ENCODE results near the gene SALL3. TPM values are rescaled to one million over a fixed set of nuclear protein-coding genes. Genes with fewer than 3 reads are reported as not detected.

SALL3 gene
- total and polyA plus RNA-seq, 2 of the 13 experiments (the other 11 are each of a cell fraction or from before 2014, with no cell fraction given): not detected

DNA sequence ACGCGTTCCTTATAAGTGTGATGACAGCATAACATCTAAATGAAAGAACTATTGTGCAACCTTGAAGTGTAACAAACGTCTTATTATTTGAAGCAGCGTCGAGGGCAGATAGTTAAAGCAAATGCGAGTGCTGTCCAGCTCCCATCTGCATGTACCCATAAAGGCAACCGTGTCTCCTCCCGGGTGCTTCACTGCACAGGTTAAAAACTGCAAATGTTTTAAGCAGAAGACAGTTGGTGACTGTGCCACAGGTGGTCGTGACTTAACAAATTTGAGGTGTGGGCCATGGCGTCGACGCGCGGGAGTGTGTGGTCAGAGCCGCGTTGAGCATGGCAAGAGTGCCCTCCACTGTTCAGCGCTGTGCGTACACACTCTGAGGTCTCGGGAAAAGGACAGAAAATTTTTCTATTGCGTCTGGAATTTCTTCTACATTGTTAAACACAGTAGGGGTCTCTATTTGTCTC lies 6.4 kb downstream of the SALL3 start:
- ATAC-seq (peak; percentile 92), FAIRE-seq (peak; percentile 49), DNase-seq (ENCODE audit: low spot score) (peak; percentile 17)
- no peaks in the 10 kb centered on the region for H3K36me3 ChIP-seq (replicated peaks in 1 of 2; ENCODE audit: control insufficient read depth in 1 of 2, insufficient read depth in 2 of 2, low read length in 2 of 2)
- H3K4me1 ChIP-seq (ENCODE audit: insufficient read depth, low read length): no peaks in the 10 kb centered on the region
- no TSS peak for BruUV-seq (replicated peaks)
- H4K20me1 ChIP-seq (ENCODE audit: insufficient read depth, low read length): no peaks in the 10 kb centered on the region
- H3K27me3 ChIP-seq (ENCODE audit: control insufficient read depth in 1 of 2, insufficient read depth in 2 of 2, low read length in 2 of 2): peaks cover 0 to 9% of the 10 kb centered on the region in 2 experiments
- no peak overlapping the region for H2AFZ ChIP-seq (ENCODE audit: low read length)
- ChIA-PET POLR2A (no interaction called here), CTCF (ENCODE audit: low intra/inter-chr PET ratio, low total read pairs) (interaction anchor here (0.6 to 1.5 kb wide), 3 partner anchors 326 to 1086 kb away, joined by 3 read pairs; no protein-coding TSS in a partner anchor)
- intact Hi-C loops (cut with micrococcal nuclease; ENCODE audit: unreplicated experiment): loop anchor here (2.0 kb wide), 1 partner anchor 327 kb away; no protein-coding TSS in a partner anchor
- no peaks in the 10 kb centered on the region for H3K9me3 ChIP-seq (ENCODE audit: low read length)
- in situ Hi-C loops (cut with HindIII; ENCODE audit: extremely low pct_ligation_motif_present, low pct_unique_long_range_greater_than_20kb): loop anchor here (10.0 to 25.0 kb wide), 3 partner anchors 324 to 1221 kb away; no protein-coding TSS in a partner anchor
- no peak overlapping the region for H3K27ac ChIP-seq (ENCODE audit: extremely low read length, insufficient read depth, low read length)
- no peak overlapping the region for H3K4me2 ChIP-seq (ENCODE audit: low read depth, low read length)
- no peaks in the 10 kb centered on the region for H3K79me2 ChIP-seq (ENCODE audit: insufficient read depth, low read length)
- 28% methylated on average over 10 of the region's 20 CpGs for WGBS (ENCODE audit: low lambda C conversion rate)
- H3K9ac ChIP-seq (ENCODE audit: insufficient read depth, low read depth, low read length): no peak overlapping the region
- H3K4me3 ChIP-seq (replicated peaks in 1 of 3; ENCODE audit: insufficient read depth in 1 of 3, low read depth in 2 of 3, low read length in 3 of 3): no peak overlapping the region
- TF ChIP-seq KAT2B (IDR thresholded peaks at IDR 0.05; ENCODE audit: borderline replicate concordance, low read depth, low read length) (no peak), POLR2A (IDR thresholded peaks at IDR 0.05; ENCODE audit: insufficient read depth in 1 of 2, low read depth in 2 of 2, low read length in 2 of 2) (no peak), PAWR (CRISPR knock-in tag; IDR thresholded peaks at IDR 0.05; ENCODE audit: borderline replicate concordance) (no peak), FOXA1 (IDR thresholded peaks at IDR 0.05) (no peak), FOXA1 (CRISPR knock-in tag; IDR thresholded peaks at IDR 0.05) (0 out of 2 replicates have a peak, but pooled peaks have one; percentile 8), IRX3 (CRISPR knock-in tag; IDR thresholded peaks at IDR 0.05; ENCODE audit: borderline replicate concordance, low read depth) (no peak), HNF4A (CRISPR knock-in tag; IDR thresholded peaks at IDR 0.05) (no peak), YEATS4 (CRISPR knock-in tag; IDR thresholded peaks at IDR 0.05; ENCODE audit: borderline replicate concordance) (no peak), ASH2L (IDR thresholded peaks at IDR 0.05; ENCODE audit: insufficient read length, low read depth, low read length) (no peak), KLF9 (CRISPR knock-in tag; IDR thresholded peaks at IDR 0.05; ENCODE audit: low read depth) (no peak), KDM2A (CRISPR knock-in tag; IDR thresholded peaks at IDR 0.05; ENCODE audit: borderline replicate concordance, low read depth) (peak; percentile 51; the same call in 1 of the 2 replicates), MAZ (IDR thresholded peaks at IDR 0.05; ENCODE audit: borderline replicate concordance, low read depth, low read length) (no peak), MAZ (CRISPR knock-in tag; IDR thresholded peaks at IDR 0.05; ENCODE audit: low read depth) (no peak), STAG1 (CRISPR knock-in tag; IDR thresholded peaks at IDR 0.05) (peak; percentile 85), ZNF777 (CRISPR knock-in tag; IDR thresholded peaks at IDR 0.05) (peak; percentile 59; the same call in 1 of the 2 replicates), ZNF572 (CRISPR knock-in tag; IDR thresholded peaks at IDR 0.05) (no peak), TARDBP (CRISPR knock-in tag; IDR thresholded peaks at IDR 0.05) (no peak), ZNF292 (CRISPR knock-in tag; IDR thresholded peaks at IDR 0.05; ENCODE audit: borderline replicate concordance, low read depth) (no peak), RAD21 (CRISPR knock-in tag; IDR thresholded peaks at IDR 0.05) (peak; percentile 30; the same call in 1 of the 2 replicates)
- TF ChIP-seq, protein P1, sequence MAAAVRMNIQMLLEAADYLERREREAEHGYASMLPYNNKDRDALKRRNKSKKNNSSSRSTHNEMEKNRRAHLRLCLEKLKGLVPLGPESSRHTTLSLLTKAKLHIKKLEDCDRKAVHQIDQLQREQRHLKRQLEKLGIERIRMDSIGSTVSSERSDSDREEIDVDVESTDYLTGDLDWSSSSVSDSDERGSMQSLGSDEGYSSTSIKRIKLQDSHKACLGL (CRISPR knock-in tag; IDR thresholded peaks at IDR 0.05): no peak
- TF ChIP-seq, protein P2, sequence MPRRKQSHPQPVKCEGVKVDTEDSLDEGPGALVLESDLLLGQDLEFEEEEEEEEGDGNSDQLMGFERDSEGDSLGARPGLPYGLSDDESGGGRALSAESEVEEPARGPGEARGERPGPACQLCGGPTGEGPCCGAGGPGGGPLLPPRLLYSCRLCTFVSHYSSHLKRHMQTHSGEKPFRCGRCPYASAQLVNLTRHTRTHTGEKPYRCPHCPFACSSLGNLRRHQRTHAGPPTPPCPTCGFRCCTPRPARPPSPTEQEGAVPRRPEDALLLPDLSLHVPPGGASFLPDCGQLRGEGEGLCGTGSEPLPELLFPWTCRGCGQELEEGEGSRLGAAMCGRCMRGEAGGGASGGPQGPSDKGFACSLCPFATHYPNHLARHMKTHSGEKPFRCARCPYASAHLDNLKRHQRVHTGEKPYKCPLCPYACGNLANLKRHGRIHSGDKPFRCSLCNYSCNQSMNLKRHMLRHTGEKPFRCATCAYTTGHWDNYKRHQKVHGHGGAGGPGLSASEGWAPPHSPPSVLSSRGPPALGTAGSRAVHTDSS (CRISPR knock-in tag; conservative IDR thresholded peaks at IDR 0.05): no peak
- TF ChIP-seq, protein P3, sequence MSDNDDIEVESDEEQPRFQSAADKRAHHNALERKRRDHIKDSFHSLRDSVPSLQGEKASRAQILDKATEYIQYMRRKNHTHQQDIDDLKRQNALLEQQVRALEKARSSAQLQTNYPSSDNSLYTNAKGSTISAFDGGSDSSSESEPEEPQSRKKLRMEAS (IDR thresholded peaks at IDR 0.05): peak; percentile 56; the same call in 1 of the 2 replicates
- TF ChIP-seq, protein P4, sequence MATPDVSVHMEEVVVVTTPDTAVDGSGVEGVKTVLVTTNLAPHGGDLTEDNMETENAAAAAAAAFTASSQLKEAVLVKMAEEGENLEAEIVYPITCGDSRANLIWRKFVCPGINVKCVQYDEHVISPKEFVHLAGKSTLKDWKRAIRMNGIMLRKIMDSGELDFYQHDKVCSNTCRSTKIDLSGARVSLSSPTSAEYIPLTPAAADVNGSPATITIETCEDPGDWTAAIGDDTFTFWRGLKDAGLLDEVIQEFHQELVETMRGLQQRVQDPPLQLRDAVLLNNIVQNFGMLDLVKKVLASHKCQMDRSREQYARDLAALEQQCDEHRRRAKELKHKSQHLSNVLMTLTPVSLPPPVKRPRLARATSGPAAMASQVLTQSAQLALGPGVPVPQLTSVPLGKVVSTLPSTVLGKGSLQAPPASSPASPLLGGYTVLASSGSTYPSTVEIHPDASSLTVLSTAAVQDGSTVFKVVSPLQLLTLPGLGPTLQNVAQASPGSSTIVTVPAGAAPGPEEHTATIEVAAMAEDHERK (CRISPR knock-in tag; IDR thresholded peaks at IDR 0.05; ENCODE audit: low read depth): no peak
